Measurements from ENCODE around the gene SYNGR2.

DNA sequence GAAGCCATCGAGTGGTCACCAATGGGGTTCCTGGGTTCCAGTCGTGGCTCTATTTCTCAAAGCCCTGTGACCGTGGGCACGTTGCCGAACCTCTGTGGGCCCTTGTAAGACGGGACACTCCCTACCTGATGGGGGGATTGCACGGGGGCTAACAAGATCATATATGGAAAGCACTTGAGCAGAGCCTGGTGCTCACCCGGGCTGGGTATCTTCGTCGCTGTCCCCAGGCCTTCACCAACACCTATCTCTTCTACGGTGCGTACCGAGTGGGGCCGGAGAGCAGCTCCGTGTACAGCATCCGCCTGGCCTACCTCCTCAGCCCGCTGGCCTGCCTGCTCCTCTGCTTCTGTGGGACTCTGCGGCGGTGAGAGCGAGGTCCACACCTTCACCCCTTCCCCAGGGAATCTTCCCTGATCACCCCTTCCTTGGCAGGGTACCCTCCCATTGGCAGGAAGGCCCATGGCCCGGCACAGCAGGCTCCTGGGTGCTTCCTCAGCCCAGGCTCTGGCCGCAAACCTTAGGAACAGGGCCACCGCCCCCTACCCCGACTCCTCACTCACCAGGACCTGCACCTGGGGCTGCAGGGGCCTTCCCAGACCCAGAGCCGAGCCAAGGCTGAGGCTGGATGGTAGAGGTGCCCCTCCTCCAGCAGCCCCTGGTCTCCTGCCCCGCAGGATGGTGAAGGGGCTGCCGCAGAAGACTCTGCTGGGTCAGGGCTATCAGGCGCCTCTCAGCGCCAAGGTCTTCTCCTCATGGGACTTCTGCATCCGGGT, 35.0 kb upstream of the SYNGR2 start:
- TF ChIP-seq, protein P1, sequence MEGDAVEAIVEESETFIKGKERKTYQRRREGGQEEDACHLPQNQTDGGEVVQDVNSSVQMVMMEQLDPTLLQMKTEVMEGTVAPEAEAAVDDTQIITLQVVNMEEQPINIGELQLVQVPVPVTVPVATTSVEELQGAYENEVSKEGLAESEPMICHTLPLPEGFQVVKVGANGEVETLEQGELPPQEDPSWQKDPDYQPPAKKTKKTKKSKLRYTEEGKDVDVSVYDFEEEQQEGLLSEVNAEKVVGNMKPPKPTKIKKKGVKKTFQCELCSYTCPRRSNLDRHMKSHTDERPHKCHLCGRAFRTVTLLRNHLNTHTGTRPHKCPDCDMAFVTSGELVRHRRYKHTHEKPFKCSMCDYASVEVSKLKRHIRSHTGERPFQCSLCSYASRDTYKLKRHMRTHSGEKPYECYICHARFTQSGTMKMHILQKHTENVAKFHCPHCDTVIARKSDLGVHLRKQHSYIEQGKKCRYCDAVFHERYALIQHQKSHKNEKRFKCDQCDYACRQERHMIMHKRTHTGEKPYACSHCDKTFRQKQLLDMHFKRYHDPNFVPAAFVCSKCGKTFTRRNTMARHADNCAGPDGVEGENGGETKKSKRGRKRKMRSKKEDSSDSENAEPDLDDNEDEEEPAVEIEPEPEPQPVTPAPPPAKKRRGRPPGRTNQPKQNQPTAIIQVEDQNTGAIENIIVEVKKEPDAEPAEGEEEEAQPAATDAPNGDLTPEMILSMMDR (IDR thresholded peaks at IDR 0.05): no peak
- TF ChIP-seq POLR2A (IDR thresholded peaks at IDR 0.05) (no peak), EP300 (IDR thresholded peaks at IDR 0.05) (no peak)

All from tibial nerve (tissue), 4 donors.